ENCODE measurements around the gene ARID3B. TPM values are rescaled to one million over a fixed set of nuclear protein-coding genes. Genes with fewer than 3 reads are reported as not detected.
A peak's percentile ranks its signal among the peaks of the same experiment; 100 is the strongest.
"Not testable (repeated sequence)": the region's sequence is repeated elsewhere in the genome, so short reads cannot be mapped to it uniquely, and the experiment has no call there.

Gene ARID3B
- total RNA-seq, 2 experiments from 2014 or later, result 23.4 to 23.5 TPM

DNA sequence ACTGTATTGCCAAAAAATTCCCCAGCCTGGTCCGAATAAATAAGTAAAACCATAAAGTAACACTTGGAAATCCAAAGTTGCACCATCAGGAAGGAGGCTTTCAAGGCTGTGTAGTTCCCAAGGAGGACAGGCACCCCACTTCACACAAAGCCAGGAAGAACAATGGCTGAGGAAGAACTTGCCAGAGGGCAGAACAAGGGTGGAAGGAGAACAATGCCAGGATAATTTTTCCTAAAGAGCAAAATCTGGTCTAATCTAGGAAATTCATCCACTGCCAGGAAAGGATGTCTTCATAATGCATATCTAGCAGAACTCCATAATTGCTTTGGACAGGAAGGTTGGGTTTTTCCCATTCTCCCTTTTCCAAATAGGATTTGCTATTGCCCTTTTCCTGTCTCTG, 15.7 kb upstream of the ARID3B start:
- H3K27me3 Mint-ChIP-seq, result no peaks in the 10 kb centered on the region
- H3K36me3 Mint-ChIP-seq, result no peaks in the 10 kb centered on the region
- no peaks in the 10 kb centered on the region for H3K9me3 Mint-ChIP-seq
- no peak overlapping the region for H3K4me3 Mint-ChIP-seq
- no peak for DNase-seq
- H3K4me1 Mint-ChIP-seq, result peaks cover 2% of the 10 kb centered on the region
- no peak overlapping the region for H3K27ac Mint-ChIP-seq

DNA sequence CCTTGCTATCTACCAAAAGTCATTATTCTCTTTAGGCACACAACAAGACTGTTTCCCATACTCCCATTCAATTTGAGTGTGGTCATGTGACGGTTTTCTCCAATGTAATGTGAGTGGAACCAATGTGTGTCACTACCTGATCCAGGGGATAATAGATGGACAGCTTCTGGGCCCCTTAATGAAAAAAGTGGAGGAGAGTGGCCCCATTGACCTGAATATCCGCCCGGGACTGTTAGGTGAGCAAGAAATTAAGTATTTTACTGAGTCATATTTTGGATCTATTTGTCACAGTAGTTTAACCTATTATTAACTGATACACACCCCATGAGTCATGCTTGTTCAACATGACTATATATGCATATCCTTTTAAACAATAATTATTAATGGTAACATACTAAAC, 15.1 kb upstream of the ARID3B start:
- peaks cover 3% of the 10 kb centered on the region for H3K4me1 Mint-ChIP-seq
- H3K36me3 Mint-ChIP-seq, result no peaks in the 10 kb centered on the region
- no peak overlapping the region for H3K27ac Mint-ChIP-seq
- H3K27me3 Mint-ChIP-seq, result no peaks in the 10 kb centered on the region
- no peak for DNase-seq
- no peak overlapping the region for H3K4me3 Mint-ChIP-seq
- H3K9me3 Mint-ChIP-seq, result no peaks in the 10 kb centered on the region

DNA sequence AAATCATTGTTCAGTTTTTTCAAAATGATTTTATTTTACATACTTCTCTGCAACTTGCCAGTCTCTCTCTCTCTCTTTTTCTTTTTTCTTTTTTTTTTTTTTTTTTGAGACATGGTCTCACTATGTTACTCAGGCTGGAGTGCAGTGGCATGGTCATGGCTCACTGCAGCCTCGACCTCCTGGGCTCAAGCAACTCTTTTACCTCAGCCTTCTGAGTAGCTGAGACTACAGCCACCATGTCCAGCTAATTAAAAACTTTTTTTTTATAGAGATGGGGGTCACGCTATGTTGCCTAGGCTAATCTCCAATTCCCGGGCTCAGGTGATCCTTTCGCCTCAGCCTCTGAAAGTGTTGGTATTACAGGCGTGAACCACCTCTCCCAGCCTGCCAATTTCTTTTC, 12.1 kb upstream of the ARID3B start:
- Mint-ChIP-seq H3K4me1 (peaks cover 11% of the 10 kb centered on the region), H3K9me3 (no peaks in the 10 kb centered on the region), H3K27ac (no peak overlapping the region), H3K36me3 (no peaks in the 10 kb centered on the region), H3K27me3 (no peaks in the 10 kb centered on the region), H3K4me3 (no peak overlapping the region)
- DNase-seq, result no peak

DNA sequence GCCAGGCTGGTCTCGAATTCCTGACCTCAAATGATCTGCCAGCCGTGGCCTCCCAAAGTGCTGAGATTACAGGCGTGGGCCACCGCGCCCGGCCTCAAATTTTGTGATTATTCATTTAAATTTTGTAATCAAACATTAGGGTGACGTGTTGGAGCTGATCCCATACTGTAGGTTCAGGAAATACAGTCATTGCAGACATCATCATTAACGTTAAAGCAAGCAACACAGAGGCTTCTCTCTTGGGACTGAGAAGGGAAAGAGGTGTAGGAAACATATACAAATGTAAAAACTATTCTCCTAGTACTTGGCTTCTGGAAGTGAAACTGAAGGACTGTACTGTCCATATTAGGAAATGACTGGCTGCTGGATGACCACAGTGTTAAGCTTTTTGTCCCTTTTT, 11.1 kb upstream of the ARID3B start:
- Mint-ChIP-seq H3K4me3 (no peak overlapping the region), H3K27me3 (no peaks in the 10 kb centered on the region), H3K4me1 (peaks cover 11% of the 10 kb centered on the region), H3K36me3 (no peaks in the 10 kb centered on the region), H3K9me3 (no peaks in the 10 kb centered on the region), H3K27ac (no peak overlapping the region)
- no peak for DNase-seq

DNA sequence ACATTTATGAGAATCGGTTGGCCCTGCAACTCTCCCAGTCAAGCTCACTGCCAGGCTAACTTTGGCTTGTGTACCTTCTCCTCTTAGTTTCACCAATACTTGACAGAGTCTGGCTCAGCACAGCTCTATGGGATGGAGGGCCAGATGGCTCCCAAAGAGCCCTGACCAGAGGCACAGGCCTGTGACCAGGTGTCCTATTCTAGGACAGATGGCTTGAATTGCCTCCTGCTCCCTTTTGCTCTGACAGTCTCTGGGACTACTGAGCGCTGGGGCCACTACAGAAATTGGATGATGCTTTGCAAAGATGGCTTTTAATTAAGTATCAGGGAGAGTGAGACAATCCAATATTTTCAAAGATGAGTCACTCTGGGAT, 10.3 kb upstream of the ARID3B start:
- H3K4me1 Mint-ChIP-seq, result peaks cover 14% of the 10 kb centered on the region
- H3K36me3 Mint-ChIP-seq, result no peaks in the 10 kb centered on the region
- no peak overlapping the region for H3K27ac Mint-ChIP-seq
- DNase-seq, result no peak
- no peaks in the 10 kb centered on the region for H3K9me3 Mint-ChIP-seq
- H3K27me3 Mint-ChIP-seq, result no peaks in the 10 kb centered on the region
- no peak overlapping the region for H3K4me3 Mint-ChIP-seq

DNA sequence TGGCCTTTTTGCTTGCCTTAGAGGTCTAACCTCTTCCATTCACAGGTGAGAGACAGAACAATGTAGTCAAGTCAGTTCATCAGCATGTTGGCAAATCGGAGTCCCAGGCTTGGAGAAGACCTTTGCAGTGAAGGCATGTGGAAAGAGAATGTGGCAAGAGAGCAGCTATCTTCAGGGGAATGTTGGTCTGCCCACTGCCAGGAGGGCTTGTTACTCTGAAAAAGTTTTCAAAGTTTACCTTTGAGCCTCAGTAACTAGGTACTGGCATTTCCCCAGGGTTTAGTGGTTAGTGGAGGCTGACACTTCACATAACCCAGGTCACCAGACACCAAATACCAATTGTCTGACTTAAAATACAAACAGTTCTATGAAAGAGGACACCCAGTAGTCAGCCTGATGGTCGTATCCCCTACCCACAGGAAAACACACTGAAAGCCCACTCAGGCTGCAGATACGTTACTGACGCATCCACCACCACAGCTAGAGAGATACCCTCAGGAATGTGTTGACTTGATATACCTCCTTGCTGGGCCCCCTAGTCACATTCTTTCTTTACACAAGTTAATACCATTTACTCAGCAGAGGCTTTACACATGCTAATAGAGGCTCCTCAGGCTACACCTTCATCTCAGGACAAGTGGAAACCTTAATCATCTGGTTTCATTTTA, 9.7 kb upstream of the ARID3B start:
- H3K27me3 Mint-ChIP-seq, result no peaks in the 10 kb centered on the region
- H3K4me1 Mint-ChIP-seq, result peaks cover 14% of the 10 kb centered on the region
- no peaks in the 10 kb centered on the region for H3K9me3 Mint-ChIP-seq

DNA sequence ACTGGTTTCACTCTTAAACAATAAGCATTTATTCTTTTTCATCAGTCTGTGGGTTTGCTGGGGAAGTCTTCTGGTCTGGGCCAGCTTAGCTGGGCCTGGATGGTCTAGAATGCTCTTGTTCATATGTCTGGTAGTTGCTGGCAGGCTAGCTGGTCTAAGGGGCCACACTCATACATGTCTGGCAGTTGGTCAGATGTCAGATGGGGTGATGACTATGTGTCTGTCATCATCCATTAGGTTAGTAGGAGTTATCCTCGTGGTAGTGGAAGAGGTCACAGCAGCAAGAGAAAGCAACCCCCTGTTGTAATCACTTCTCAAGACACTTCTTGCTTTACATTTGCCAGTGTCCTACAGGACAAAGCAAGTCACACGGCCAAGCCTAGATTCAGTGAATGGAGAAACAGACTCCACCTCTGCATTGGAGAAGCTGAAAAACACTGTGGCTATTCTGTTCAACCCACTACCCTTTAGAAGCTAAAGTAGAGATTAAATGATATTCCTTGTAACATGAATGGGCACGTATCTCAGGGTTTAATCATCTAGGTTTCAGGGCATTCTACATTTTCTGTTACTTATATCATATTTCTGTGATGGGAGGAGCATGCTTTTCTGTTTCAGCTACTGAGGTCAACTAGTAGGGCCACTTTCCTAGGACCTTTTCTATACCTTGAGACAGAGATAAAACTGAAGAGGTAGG, 5.5 kb upstream of the ARID3B start:
- Mint-ChIP-seq H3K4me1 (peaks cover 16% of the 10 kb centered on the region), H3K36me3 (peaks cover 6% of the 10 kb centered on the region), H3K4me3 (no peak overlapping the region), H3K9me3 (no peaks in the 10 kb centered on the region), H3K27me3 (no peaks in the 10 kb centered on the region), H3K27ac (peak overlapping the region; percentile 46)
- no peak for DNase-seq

More for the DNA sequence above, 9.7 kb upstream of the ARID3B start:
- Mint-ChIP-seq H3K36me3 (no peaks in the 10 kb centered on the region), H3K27ac (no peak overlapping the region), H3K4me3 (no peak overlapping the region)
- no peak for DNase-seq

DNA sequence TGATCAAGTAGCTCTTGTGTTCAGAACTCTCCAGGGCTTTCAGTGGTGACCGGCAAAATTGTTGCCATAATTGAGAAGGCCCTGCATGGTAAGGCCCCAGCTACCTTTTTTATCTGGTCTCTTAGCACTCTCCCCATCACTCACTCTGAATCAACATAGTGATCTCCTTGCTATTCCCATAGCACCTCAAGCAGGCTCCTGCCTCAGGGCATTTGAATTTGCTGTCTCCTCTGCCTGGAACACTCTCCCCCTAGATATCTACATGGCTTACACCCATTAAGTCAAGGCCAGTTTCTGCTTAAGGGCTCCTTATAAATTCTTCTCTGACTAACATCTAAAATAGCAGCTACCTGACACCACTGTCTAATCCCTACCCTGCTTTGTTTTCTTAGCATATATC, 3.3 kb upstream of the ARID3B start:
- Mint-ChIP-seq H3K27ac (no peak overlapping the region), H3K4me1 (peaks cover 15% of the 10 kb centered on the region), H3K27me3 (no peaks in the 10 kb centered on the region), H3K9me3 (no peaks in the 10 kb centered on the region), H3K4me3 (no peak overlapping the region), H3K36me3 (peaks cover 14% of the 10 kb centered on the region)
- DNase-seq, result no peak

DNA sequence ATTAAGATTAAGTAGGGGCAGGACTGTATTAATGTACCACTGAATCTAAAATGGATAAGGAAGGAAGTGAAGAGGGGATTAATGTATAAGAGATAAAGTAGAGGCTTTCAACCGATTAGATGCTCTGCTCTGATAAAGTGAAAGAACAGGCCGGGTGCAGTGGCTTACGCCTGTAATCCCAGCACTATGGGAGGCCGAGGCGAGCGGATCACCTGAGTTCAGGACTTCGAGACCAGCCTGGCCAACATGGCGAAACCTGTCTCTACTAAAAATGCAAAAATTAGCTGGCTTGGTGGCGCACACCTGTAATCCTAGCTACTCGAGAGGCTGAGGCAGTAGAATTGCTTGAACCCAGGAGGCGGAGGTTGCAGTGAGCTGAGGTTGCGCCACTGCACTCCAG, 1.5 kb upstream of the ARID3B start:
- H3K4me1 Mint-ChIP-seq, result peaks cover 28% of the 10 kb centered on the region
- H3K27me3 Mint-ChIP-seq, DNase-seq, H3K9me3 Mint-ChIP-seq: not testable (repeated sequence)
- peak overlapping the region; percentile 30 for H3K27ac Mint-ChIP-seq
- H3K4me3 Mint-ChIP-seq, result peak overlapping the region; percentile 99
- peaks cover 22% of the 10 kb centered on the region for H3K36me3 Mint-ChIP-seq

DNA sequence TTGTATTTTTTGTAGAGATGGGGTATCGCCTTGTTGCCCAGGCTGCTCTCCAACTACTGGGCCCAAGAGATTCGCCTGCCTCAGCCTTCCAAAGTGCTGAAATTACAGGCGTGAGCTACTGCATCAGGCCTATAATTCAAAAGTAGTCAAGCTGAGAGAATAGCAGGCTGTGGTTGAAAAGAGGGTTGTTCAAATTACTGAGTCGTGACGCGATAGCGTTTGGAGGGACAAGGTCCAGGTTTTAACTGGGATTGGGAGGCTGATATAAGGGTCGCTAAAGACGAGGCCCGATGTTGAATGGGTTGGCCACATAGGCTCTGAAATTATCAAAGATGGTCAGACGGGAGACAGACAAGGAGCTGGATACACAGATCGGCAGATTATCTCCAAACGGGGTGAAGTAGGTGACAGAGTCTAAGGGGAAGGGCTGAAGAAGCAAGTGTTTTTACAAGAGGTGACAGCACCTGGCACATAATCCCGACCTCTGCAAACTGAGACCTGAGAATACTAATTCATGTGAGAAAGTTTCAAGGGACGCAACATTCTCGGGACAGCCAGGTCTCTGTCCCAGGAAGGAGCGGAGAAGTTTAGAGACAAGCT, 759 bp upstream of the ARID3B start:
- Mint-ChIP-seq H3K27me3 (no peaks in the 10 kb centered on the region), H3K27ac (peak overlapping the region; percentile 96), H3K4me1 (peaks cover 35% of the 10 kb centered on the region), H3K4me3 (peak overlapping the region; percentile 99), H3K9me3 (no peaks in the 10 kb centered on the region), H3K36me3 (peaks cover 28% of the 10 kb centered on the region)
- peak; percentile 8 for DNase-seq

DNA sequence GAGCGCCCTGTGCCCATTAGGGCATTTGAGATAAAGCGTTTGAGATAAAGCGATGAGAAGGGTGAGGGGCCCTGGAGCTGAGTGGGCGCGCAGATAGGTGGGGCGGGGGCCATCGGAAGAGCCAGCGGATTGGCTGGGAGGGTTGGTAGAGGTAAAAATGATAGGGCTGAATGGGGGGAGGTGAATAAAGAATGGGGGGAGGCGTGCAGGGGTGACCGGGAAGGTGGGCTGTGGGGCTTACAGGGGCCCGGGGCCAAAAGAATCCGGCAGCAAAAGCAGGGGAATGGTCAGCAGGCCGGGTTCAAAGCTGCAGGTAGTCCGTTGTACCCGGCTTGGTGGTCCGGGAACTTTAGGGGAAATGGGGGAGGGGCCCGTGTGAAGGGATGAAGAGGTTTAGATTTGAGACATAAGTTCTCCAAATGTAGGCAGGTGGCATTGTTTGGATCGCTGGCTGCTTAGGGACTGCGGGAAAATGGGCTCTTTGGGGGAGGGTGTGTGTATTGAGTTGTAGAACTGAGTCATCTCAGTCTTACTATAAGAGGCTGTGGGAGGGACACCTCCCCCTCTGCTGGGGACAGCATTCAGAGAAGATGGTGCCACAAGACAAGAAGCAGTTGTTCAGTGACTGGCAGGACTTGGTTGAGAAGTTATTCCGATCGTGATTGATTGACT, 610 bp downstream of the ARID3B start:
- H3K4me1 Mint-ChIP-seq, result peaks cover 46% of the 10 kb centered on the region
- H3K36me3 Mint-ChIP-seq, result peaks cover 33% of the 10 kb centered on the region
- H3K4me3 Mint-ChIP-seq, result peak overlapping the region; percentile 90
- H3K27me3 Mint-ChIP-seq, result no peaks in the 10 kb centered on the region
- peak; percentile 78 for DNase-seq
- H3K9me3 Mint-ChIP-seq, result no peaks in the 10 kb centered on the region
- H3K27ac Mint-ChIP-seq, result peak overlapping the region; percentile 91

DNA sequence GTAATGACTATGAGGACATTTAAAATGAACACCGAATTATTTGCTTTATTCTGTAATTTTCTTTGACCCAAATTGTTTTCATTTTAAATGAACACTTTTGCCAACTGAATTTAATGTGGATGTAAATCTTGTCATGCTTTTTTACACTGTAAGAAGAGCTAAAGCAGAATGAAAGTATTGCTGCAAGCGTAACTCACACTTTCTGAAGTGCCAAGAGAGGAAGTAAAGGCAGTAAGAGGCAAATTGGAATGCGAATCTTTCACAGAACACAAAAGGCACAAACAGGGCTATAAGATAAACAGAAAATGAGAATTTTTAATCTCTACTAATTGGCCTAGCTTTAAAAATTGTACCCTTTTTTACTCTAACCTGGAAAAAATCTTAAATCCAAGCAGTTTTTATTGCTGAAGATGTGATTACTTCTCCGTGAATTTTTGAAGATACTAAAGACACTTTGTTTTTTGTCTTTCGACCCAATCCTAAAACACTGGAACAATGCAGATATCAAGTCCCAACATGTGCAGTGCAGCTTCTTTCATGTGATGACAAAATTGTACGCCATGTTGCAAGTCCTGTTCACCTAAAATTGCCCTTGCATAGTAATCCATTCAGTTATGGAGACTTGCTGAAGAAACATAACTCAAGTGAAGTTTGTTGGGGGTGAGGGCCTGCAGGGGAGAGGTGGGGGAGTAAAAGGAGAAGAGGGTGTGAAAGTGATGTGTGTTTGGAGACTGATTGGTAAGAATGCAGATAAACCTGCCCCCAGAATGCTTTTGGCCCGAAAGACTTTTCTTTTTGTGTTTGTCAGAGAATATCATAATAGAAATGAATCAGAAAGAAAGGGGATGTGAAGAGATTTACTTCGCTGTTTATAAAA, 1.4 kb downstream of the ARID3B start:
- Mint-ChIP-seq H3K36me3 (peaks cover 35% of the 10 kb centered on the region), H3K9me3 (no peaks in the 10 kb centered on the region), H3K27ac (peak overlapping the region; percentile 91), H3K4me1 (peaks cover 51% of the 10 kb centered on the region), H3K27me3 (no peaks in the 10 kb centered on the region), H3K4me3 (peak overlapping the region; percentile 90)
- DNase-seq, result no peak

DNA sequence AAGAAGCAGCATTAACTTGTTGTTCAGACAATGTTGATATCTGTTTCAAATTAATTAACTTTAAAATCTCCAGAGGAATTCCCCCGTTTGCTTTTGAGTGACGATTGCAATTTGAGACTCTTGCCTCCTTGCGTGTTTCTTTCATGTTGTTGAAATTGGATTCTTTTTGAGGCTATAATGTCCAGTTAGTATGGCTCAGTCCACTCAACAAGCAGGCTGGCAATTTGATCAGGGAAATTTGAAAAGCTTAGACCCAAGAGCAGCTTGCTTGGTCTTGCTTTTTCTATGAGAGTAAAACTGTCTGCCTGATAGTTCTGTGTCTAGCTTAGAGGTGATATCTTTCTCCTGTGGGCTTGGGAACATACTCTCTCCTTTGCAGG, 2.0 kb downstream of the ARID3B start:
- H3K27ac Mint-ChIP-seq, result no peak overlapping the region
- H3K36me3 Mint-ChIP-seq, result peaks cover 41% of the 10 kb centered on the region
- H3K4me1 Mint-ChIP-seq, result peaks cover 57% of the 10 kb centered on the region
- H3K9me3 Mint-ChIP-seq, result no peaks in the 10 kb centered on the region
- H3K27me3 Mint-ChIP-seq, result no peaks in the 10 kb centered on the region
- peak overlapping the region; percentile 90 for H3K4me3 Mint-ChIP-seq
- no peak for DNase-seq

DNA sequence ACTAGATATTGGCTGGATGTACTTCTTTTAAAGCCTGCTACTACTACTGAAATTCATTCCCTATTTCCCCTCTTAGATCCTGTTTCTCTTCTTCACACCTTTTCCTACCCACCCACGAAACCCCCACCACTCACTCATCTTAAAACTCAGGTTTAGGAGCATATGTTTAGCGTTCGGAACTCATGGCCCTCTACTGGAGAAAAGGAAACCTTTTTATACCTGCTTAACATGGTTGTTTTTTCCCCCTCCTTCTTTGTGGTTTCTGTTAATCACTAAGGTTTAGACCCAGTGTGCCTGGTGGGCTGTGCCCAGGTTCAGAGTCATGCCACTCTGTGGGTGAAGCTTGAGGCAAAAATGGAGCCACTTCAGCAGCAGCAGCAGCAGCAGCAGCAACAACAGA, 2.6 kb downstream of the ARID3B start:
- Mint-ChIP-seq H3K27me3 (no peaks in the 10 kb centered on the region), H3K36me3 (peaks cover 44% of the 10 kb centered on the region), H3K4me1 (peaks cover 61% of the 10 kb centered on the region), H3K27ac (peak overlapping the region; percentile 74), H3K9me3 (no peaks in the 10 kb centered on the region), H3K4me3 (peak overlapping the region; percentile 90)
- DNase-seq, result peak; percentile 15
